ENCODE measurements around the gene SEPTIN7.

SEPTIN7 gene

GRCh38 chr7:35839860-35840854, 39.3 kb downstream of the SEPTIN7 start:
- DNase-seq: no peak

- no peak for DNase-seq
These were observed 46.1 kb downstream of the SEPTIN7 start for GRCh38 chr7:35846816-35847412.

- no peak for DNase-seq
These were observed 47.9 kb downstream of the SEPTIN7 start for GRCh38 chr7:35848725-35849124.

- no peak for DNase-seq
These were observed 48.4 kb downstream of the SEPTIN7 start for GRCh38 chr7:35849158-35849831.

- DNase-seq: no peak
These were observed 49.1 kb downstream of the SEPTIN7 start for GRCh38 chr7:35849954-35850353.

All from stimulated activated CD4-positive, alpha-beta T cell treated with anti-CD3 and anti-CD28 coated beads, Interleukin-4, amount 100 ng/mL, for 24 hours (primary cell).